HG02885 (cell line): ENCODE measurements around the gene AQP11.
"Not testable (repeated sequence)": the region's sequence is repeated elsewhere in the genome, so short reads cannot be mapped to it uniquely, and the experiment has no call there.

ENCODE experiments used
- ATAC-seq: cut with Tn5 transposase; IDR thresholded peaks from one replicate; pipeline ENCODE4 v1.9.1; 2021; ENCODE audit warnings: mild to moderate bottlenecking; ENCODE audit not compliant: unreplicated experiment, poor library complexity

AQP11 gene

GRCh38 chr11:77590194-77590782, 535 bp downstream of the AQP11 start:
- no peak for ATAC-seq

- no peak for ATAC-seq
Measured at GRCh38 chr11:77592727-77593126, 3.0 kb downstream of the AQP11 start.

GRCh38 chr11:77593883-77594282, 4.1 kb downstream of the AQP11 start:
- ATAC-seq = no peak

- ATAC-seq = no peak
Measured at GRCh38 chr11:77596626-77597025, 6.9 kb downstream of the AQP11 start.

- no peak for ATAC-seq
Measured at GRCh38 chr11:77598195-77598594, 8.4 kb downstream of the AQP11 start.

GRCh38 chr11:77602381-77603088, 12.8 kb downstream of the AQP11 start:
- ATAC-seq = no peak

- no peak for ATAC-seq
Measured at GRCh38 chr11:77604281-77604680, 14.5 kb downstream of the AQP11 start.

- ATAC-seq = no peak
Measured at GRCh38 chr11:77609234-77609633, 19.5 kb downstream of the AQP11 start.

- no peak for ATAC-seq
Measured at GRCh38 chr11:77611921-77612320, 22.2 kb downstream of the AQP11 start.

GRCh38 chr11:77617892-77618291, 28.1 kb downstream of the AQP11 start:
- no peak for ATAC-seq

GRCh38 chr11:77619576-77620198, 29.9 kb downstream of the AQP11 start:
- ATAC-seq = no peak

- ATAC-seq = no peak
Measured at GRCh38 chr11:77630157-77630710, 40.5 kb downstream of the AQP11 start.

GRCh38 chr11:77633926-77634325, 44.2 kb downstream of the AQP11 start:
- not testable (repeated sequence) for ATAC-seq

- no peak for ATAC-seq
Measured at GRCh38 chr11:77636731-77637344, 47.1 kb downstream of the AQP11 start.

GRCh38 chr11:77637345-77638165, 47.8 kb downstream of the AQP11 start, which contains the start of gene CLNS1A:
Gene CLNS1A, minus strand, starts transcription at chr11:77637794. Its CDS starts 80 bp downstream, at chr11:77637714.
- peak; percentile 97 for ATAC-seq

- no peak for ATAC-seq
Measured at GRCh38 chr11:77642228-77642627, 52.5 kb downstream of the AQP11 start.

- ATAC-seq = no peak
Measured at GRCh38 chr11:77644887-77645286, 55.1 kb downstream of the AQP11 start.

- ATAC-seq = no peak
Measured at GRCh38 chr11:77647654-77648305, 58.0 kb downstream of the AQP11 start.

GRCh38 chr11:77650123-77650522, 60.4 kb downstream of the AQP11 start:
- ATAC-seq = no peak
